ENCODE measurements around the gene RPL18A. TPM values are rescaled to one million over a fixed set of nuclear protein-coding genes. Genes with fewer than 3 reads are reported as not detected.

RPL18A gene
- total RNA-seq (1,000 to 10,000 TPM in 3 of 5 donors, 100 to 1,000 TPM in 2; 854 to 1,923 (median 1,089) TPM), polyA plus RNA-seq (1,000 to 10,000 TPM; 3,674 to 4,061 (median 3,993) TPM)
- long read RNA-seq, donor 1, transcript RPL18A-201 (5 exons, 665 nt): major isoform, 51 of 59 reads
- long read RNA-seq, donor 1, partial matches to known transcripts: 0 of 59 reads
- long read RNA-seq, donor 1, other reads (novel, unspliced or antisense): 0 of 59 reads
- long read RNA-seq, donor 2, transcript RPL18A-201 (5 exons, 665 nt): major isoform, 68 of 91 reads
- long read RNA-seq, donor 2, transcript RPL18A-203 (4 exons, 1,084 nt): minor isoform, 10 of 91 reads
- long read RNA-seq, donor 2, transcript RPL18A-207 (2 exons, 907 nt): minor isoform, 6 of 91 reads
- long read RNA-seq, donor 2, partial matches to known transcripts: 5 of 91 reads
- long read RNA-seq, donor 2, other reads (novel, unspliced or antisense): 0 of 91 reads
- long read RNA-seq, donor 3, transcript RPL18A-207 (2 exons, 907 nt): minor isoform, 6 of 124 reads
- long read RNA-seq, donor 3, transcript RPL18A-203 (4 exons, 1,084 nt): minor isoform, 12 of 124 reads
- long read RNA-seq, donor 3, transcript RPL18A-201 (5 exons, 665 nt): major isoform, 76 of 124 reads
- long read RNA-seq, donor 3, partial matches to known transcripts: 28 of 124 reads
- long read RNA-seq, donor 3, other reads (novel, unspliced or antisense): 0 of 124 reads
- long read RNA-seq, donor 4, transcript RPL18A-201 (5 exons, 665 nt): major isoform, 6 of 9 reads
- long read RNA-seq, donor 4, partial matches to known transcripts: 0 of 9 reads
- long read RNA-seq, donor 4, other reads (novel, unspliced or antisense): 0 of 9 reads
- long read RNA-seq, donor 5, transcript RPL18A-203 (4 exons, 1,084 nt): minor isoform, 15 of 197 reads
- long read RNA-seq, donor 5, transcript RPL18A-201 (5 exons, 665 nt): major isoform, 121 of 197 reads
- long read RNA-seq, donor 5, transcript RPL18A-207 (2 exons, 907 nt): minor isoform, 6 of 197 reads
- long read RNA-seq, donor 5, partial matches to known transcripts: 49 of 197 reads
- long read RNA-seq, donor 5, other reads (novel, unspliced or antisense): 5 of 197 reads
- long read RNA-seq, donor 6, transcript RPL18A-201 (5 exons, 665 nt): major isoform, 178 of 237 reads
- long read RNA-seq, donor 6, transcript RPL18A-203 (4 exons, 1,084 nt): minor isoform, 17 of 237 reads
- long read RNA-seq, donor 6, transcript RPL18A-207 (2 exons, 907 nt): minor isoform, 17 of 237 reads
- long read RNA-seq, donor 6, partial matches to known transcripts: 24 of 237 reads
- long read RNA-seq, donor 6, other reads (novel, unspliced or antisense): 0 of 237 reads
- long read RNA-seq, donor 7, transcript RPL18A-207 (2 exons, 907 nt): minor isoform, 6 of 226 reads
- long read RNA-seq, donor 7, transcript RPL18A-201 (5 exons, 665 nt): major isoform, 129 of 226 reads
- long read RNA-seq, donor 7, transcript RPL18A-203 (4 exons, 1,084 nt): minor isoform, 17 of 226 reads
- long read RNA-seq, donor 7, partial matches to known transcripts: 73 of 226 reads
- long read RNA-seq, donor 7, other reads (novel, unspliced or antisense): 0 of 226 reads
- long read RNA-seq, donor 8, transcript RPL18A-203 (4 exons, 1,084 nt): minor isoform, 6 of 144 reads
- long read RNA-seq, donor 8, transcript RPL18A-207 (2 exons, 907 nt): minor isoform, 11 of 144 reads
- long read RNA-seq, donor 8, transcript RPL18A-201 (5 exons, 665 nt): major isoform, 83 of 144 reads
- long read RNA-seq, donor 8, partial matches to known transcripts: 42 of 144 reads
- long read RNA-seq, donor 8, other reads (novel, unspliced or antisense): 0 of 144 reads
- long read RNA-seq, donor 9, transcript RPL18A-201 (5 exons, 665 nt): major isoform, 80 of 215 reads
- long read RNA-seq, donor 9, transcript RPL18A-207 (2 exons, 907 nt): minor isoform, 15 of 215 reads
- long read RNA-seq, donor 9, transcript RPL18A-203 (4 exons, 1,084 nt): minor isoform, 13 of 215 reads
- long read RNA-seq, donor 9, transcript RPL18A-206 (2 exons, 954 nt): minor isoform, 6 of 215 reads
- long read RNA-seq, donor 9, partial matches to known transcripts: 101 of 215 reads
- long read RNA-seq, donor 9, other reads (novel, unspliced or antisense): 0 of 215 reads
- long read RNA-seq, donor 10, transcript RPL18A-207 (2 exons, 907 nt): minor isoform, 5 of 60 reads
- long read RNA-seq, donor 10, transcript RPL18A-201 (5 exons, 665 nt): major isoform, 46 of 60 reads
- long read RNA-seq, donor 10, partial matches to known transcripts: 5 of 60 reads
- long read RNA-seq, donor 10, other reads (novel, unspliced or antisense): 0 of 60 reads

DNA sequence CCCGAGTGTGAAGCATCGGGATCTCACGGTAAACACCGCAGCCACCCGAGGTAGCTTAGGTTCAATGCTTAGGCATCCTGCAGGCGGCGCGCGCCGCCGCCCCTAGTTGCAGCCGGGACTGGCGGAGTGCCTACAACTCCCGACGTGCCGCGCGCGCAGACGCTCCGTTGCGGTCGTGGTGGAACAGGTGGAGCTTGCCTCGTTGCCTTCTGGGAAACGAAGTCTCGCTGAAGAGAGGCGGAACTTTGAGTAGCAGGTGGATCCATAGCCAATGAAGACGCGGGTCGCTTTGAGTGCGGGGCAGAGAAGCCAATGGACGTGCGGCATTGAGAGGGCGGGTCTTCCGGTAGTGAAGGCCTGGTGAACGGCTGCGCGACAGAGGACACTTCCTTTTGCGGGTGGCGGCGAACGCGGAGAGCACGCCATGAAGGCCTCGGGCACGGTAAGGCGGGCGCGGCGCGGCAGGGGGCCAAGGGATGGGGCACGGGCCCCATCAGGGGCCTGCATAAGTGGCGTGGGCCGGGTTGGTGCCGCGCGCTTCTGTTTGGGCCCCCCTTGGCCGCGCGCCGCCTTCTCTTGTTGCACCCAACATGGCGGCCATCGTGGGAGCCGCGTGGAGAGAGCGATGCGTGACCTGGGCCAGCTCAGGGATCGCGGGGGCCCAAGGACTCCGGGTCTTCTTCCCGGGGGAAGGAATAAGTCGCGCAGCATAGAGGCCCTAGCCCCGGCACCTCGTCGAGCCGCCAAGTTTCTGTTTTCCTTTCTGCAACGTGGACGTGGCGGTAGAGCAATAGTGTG, at the start of gene RPL18A:
RPL18A (plus strand) TSS at position 378 of the 798 bp plus-strand sequence; CDS start at position 425, 47 bp downstream.
- H3K36me3 ChIP-seq: peaks cover 32 to 41% (median 37%) of the 10 kb centered on the region in 4 donors
- peak in 5 of 7 experiments; percentile 73 to 95 (median 76) for TF ChIP-seq CTCF (IDR thresholded peaks at IDR 0.05)
- TF ChIP-seq EP300 (IDR thresholded peaks at IDR 0.05): no peak
- peak in 2 of 4 donors; percentile 53 to 80 for TF ChIP-seq POLR2A (IDR thresholded peaks at IDR 0.05)
- TF ChIP-seq POLR2AphosphoS5 (IDR thresholded peaks at IDR 0.05): peak; percentile 86 to 99 (median 97)
- intact Hi-C loops (cut with DNase I; ENCODE audit: low total_unique reads): loop anchor here (5.0 to 10.0 kb wide), 2 partner anchors 78 to 135 kb away; no protein-coding TSS in a partner anchor

GRCh38 chr19:17811103-17811502, 48.6 kb upstream of the RPL18A start:
- no peaks in the 10 kb centered on the region for H3K4me1 ChIP-seq
- 90 to 99% (median 95%) methylated on average over 2 of the region's 2 CpGs for WGBS, 5 donors

More for the DNA sequence above, at the start of gene RPL18A:
- Histone ChIP-seq H3K4me1 (peaks cover 33 to 59% (median 49%) of the 10 kb centered on the region in 4 donors), H3K27me3 (no peaks in the 10 kb centered on the region), H3K9me3 (no peaks in the 10 kb centered on the region), H3K27ac (peak within 1 kb of the TSS; percentile 87 to 98 (median 94)), H3K4me3 (peak within 1 kb of the TSS; percentile 94 to 100 (median 98))
- DNase-seq: peak; percentile 99 to 100
- 0% methylated on average over 24 to 80 of the region's 80 CpGs for WGBS, 5 donors

More at GRCh38 chr19:17811103-17811502, 48.6 kb upstream of the RPL18A start:
- Histone ChIP-seq H3K27ac (no peak overlapping the region), H3K27me3 (peaks cover 0 to 45% (median 0%) of the 10 kb centered on the region in 3 donors), H3K36me3 (peaks cover 6 to 66% (median 51%) of the 10 kb centered on the region in 4 donors), H3K9me3 (no peaks in the 10 kb centered on the region), H3K4me3 (no peak overlapping the region)
- no peak for TF ChIP-seq EP300 (IDR thresholded peaks at IDR 0.05)
- no peak for TF ChIP-seq POLR2AphosphoS5 (IDR thresholded peaks at IDR 0.05)
- TF ChIP-seq CTCF (IDR thresholded peaks at IDR 0.05): no peak
- no peak for TF ChIP-seq POLR2A (IDR thresholded peaks at IDR 0.05)
- no peak for DNase-seq
- intact Hi-C loops (cut with DNase I; ENCODE audit: low total_unique reads): no loop called here
